GM12892 (cell line): ENCODE measurements around the gene GSTP1.

ENCODE experiments used
- POLR2A ChIP-seq: IDR thresholded peaks from 2 replicates; pipeline ENCODE4 v1.6.1; 2011; ENCODE audit warnings: low read depth, low read length, control low read depth
- POLR2AphosphoS5 ChIP-seq: IDR thresholded peaks from 2 replicates; pipeline ENCODE4 v1.6.1; 2011; ENCODE audit warnings: low read depth, low read length, control low read depth
- TAF1 ChIP-seq: IDR thresholded peaks from 2 replicates; pipeline ENCODE4 v1.6.1; 2011; ENCODE audit warnings: low read depth, mild to moderate bottlenecking, control low read depth, low read length, borderline replicate concordance

- TF ChIP-seq POLR2AphosphoS5 (no peak), TAF1 (no peak), POLR2A (no peak)
Observed at GRCh38 chr11:67601098-67601497, 17.5 kb downstream of the GSTP1 start.
